Glutamatergic neuron (in vitro differentiated cells): ENCODE measurements around the gene EMC9. TPM values are rescaled to one million over a fixed set of nuclear protein-coding genes. Genes with fewer than 3 reads are reported as not detected.

ENCODE experiments used
- DNase-seq: peaks from one replicate; pipeline ENCODE4 v3.0.0; 2022
- H3K27ac Mint-ChIP-seq: one replicate; pipeline ENCODE4 v1.8.0; 2020; ENCODE audit warnings: mild to moderate bottlenecking, mixed read lengths, inconsistent platforms; ENCODE audit not compliant: unreplicated experiment
- H3K27me3 Mint-ChIP-seq: one replicate; pipeline ENCODE4 v1.8.0; 2020; ENCODE audit warnings: mild to moderate bottlenecking, moderate library complexity, mixed read lengths, inconsistent platforms; ENCODE audit not compliant: unreplicated experiment
- H3K36me3 Mint-ChIP-seq: one replicate; pipeline ENCODE4 v1.8.0; 2020; ENCODE audit warnings: mild to moderate bottlenecking, mixed read lengths, inconsistent platforms; ENCODE audit not compliant: unreplicated experiment
- H3K4me1 Mint-ChIP-seq: one replicate; pipeline ENCODE4 v1.8.0; 2020; ENCODE audit warnings: mild to moderate bottlenecking, low read depth, mixed read lengths, inconsistent platforms; ENCODE audit not compliant: unreplicated experiment
- H3K4me3 Mint-ChIP-seq: one replicate; pipeline ENCODE4 v1.8.0; 2020; ENCODE audit warnings: mild to moderate bottlenecking, mixed read lengths, inconsistent platforms; ENCODE audit not compliant: unreplicated experiment
- H3K9me3 Mint-ChIP-seq: one replicate; pipeline ENCODE4 v1.8.0; 2020; ENCODE audit warnings: mild to moderate bottlenecking, moderate library complexity, mixed read lengths, inconsistent platforms; ENCODE audit not compliant: unreplicated experiment
- CTCF ChIP-seq: fragments of 200-600 bp; sonication (generic); IDR thresholded peaks from one replicate; pipeline ENCODE4 v1.5.0; 2021; ENCODE audit not compliant: partially characterized antibody, unreplicated experiment
- total RNA-seq: library from RNA; stranded (reverse); fragmentation: NEBNext Ultra II Directional; extraction: Animal tissue kit (Norgen Biotek cat#: 25700); gene quantifications from one replicate; pipeline ENCODE4 v1.2.1, GENCODE V29; 2021; ENCODE audit not compliant: unreplicated experiment

EMC9 gene
- total RNA-seq, 1 donor from 2014 or later, result 18.1 TPM

GRCh38 chr14:24126939-24127338 lies 14.5 kb downstream of the EMC9 start:
- Mint-ChIP-seq H3K36me3 (no peaks in the 10 kb centered on the region), H3K27me3 (peaks cover 6% of the 10 kb centered on the region), H3K4me3 (no peak overlapping the region), H3K27ac (no peak overlapping the region), H3K4me1 (peaks cover 13% of the 10 kb centered on the region), H3K9me3 (peaks cover 4% of the 10 kb centered on the region)
- TF ChIP-seq CTCF, result no peak
- DNase-seq, result no peak

DNA sequence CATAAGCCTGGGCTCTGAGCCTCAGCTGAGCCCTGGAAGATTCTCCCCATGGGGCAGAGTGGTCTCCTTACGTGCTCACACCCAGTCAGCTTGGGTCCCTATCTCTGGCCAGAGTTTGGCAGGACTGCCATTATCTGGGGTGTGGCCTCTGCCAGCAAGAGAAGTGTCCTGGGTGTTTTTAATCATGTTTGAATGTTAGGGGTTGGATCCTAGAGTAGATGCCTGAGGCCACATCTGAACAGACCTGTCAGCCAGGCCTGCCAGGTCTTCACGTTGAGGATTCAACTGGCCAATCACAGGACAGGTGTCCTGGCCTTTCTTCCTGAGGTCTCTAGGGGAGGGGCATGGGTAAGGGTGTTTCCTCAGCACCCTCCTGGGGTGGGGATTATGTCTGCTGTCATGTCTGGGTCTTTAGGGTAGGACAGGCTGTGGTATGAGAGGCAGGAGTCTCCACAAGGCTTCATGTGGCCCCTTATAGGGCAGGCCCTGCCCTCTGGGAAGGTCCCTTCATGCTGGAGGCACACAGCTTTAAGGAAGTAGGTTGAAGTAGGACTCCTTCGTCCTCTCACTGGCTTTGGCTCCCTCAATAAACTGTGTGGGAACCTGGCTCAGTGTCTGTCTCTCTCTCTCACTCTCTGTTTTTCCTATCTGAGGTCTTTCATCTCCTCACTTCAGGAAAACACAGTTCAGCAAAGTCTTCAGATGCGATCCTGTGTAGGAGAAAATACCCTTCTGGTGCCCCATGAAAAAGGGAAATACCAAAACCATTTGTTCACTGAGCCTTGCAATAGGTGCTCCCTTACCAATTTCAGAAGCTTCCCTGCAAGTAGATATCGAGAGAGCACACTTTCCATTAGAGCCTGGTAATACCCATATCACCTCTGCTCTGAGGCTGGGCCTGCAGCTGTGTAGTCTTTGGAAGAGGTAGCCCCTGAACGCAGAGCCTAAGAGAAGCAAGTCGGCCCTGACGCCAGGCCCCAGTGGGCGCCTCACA lies 17.7 kb downstream of the EMC9 start:
- Mint-ChIP-seq H3K4me1 (no peaks in the 10 kb centered on the region), H3K9me3 (no peaks in the 10 kb centered on the region), H3K4me3 (no peak overlapping the region), H3K27ac (no peak overlapping the region), H3K27me3 (peaks cover 4% of the 10 kb centered on the region), H3K36me3 (peaks cover under 1% of the 10 kb centered on the region)
- no peak for TF ChIP-seq CTCF
- no peak for DNase-seq

DNA sequence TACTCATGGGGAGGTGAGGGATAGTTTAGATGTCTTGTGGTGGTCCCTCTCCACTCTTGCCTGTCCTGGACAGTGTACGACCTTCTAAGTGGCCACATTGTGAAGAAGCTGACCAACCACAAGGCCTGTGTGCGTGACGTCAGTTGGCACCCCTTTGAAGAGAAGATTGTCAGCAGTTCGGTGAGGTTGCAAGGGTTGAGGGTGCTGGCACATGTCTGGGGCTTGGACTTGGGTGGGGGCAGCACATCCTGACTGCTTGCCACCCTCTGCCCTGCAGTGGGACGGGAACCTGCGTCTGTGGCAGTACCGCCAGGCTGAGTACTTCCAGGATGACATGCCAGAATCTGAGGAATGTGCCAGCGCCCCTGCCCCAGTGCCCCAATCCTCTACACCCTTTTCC lies 18.5 kb downstream of the EMC9 start:
- Mint-ChIP-seq H3K36me3 (peaks cover 5% of the 10 kb centered on the region), H3K4me1 (no peaks in the 10 kb centered on the region), H3K27ac (no peak overlapping the region), H3K9me3 (peaks cover 2% of the 10 kb centered on the region), H3K4me3 (no peak overlapping the region), H3K27me3 (peaks cover 6% of the 10 kb centered on the region)
- DNase-seq, result no peak
- TF ChIP-seq CTCF, result no peak

GRCh38 chr14:24122416-24122815 lies 19.0 kb downstream of the EMC9 start:
- H3K27me3 Mint-ChIP-seq, result peaks cover 6% of the 10 kb centered on the region
- no peaks in the 10 kb centered on the region for H3K4me1 Mint-ChIP-seq
- H3K36me3 Mint-ChIP-seq, result peaks cover 5% of the 10 kb centered on the region
- peaks cover 2% of the 10 kb centered on the region for H3K9me3 Mint-ChIP-seq
- TF ChIP-seq CTCF, result no peak
- no peak overlapping the region for H3K4me3 Mint-ChIP-seq
- no peak for DNase-seq
- H3K27ac Mint-ChIP-seq, result no peak overlapping the region

GRCh38 chr14:24121210-24121609 lies 20.2 kb downstream of the EMC9 start:
- H3K36me3 Mint-ChIP-seq, result peaks cover 5% of the 10 kb centered on the region

More at GRCh38 chr14:24121210-24121609, 20.2 kb downstream of the EMC9 start:
- H3K27ac Mint-ChIP-seq, result no peak overlapping the region
- no peak for DNase-seq
- peaks cover 2% of the 10 kb centered on the region for H3K9me3 Mint-ChIP-seq
- no peak overlapping the region for H3K4me3 Mint-ChIP-seq
- H3K27me3 Mint-ChIP-seq, result peaks cover 6% of the 10 kb centered on the region
- H3K4me1 Mint-ChIP-seq, result peaks cover under 1% of the 10 kb centered on the region
- TF ChIP-seq CTCF, result no peak
